ENCODE results near the gene PDLIM1.
"Not testable (repeated sequence)": the region's sequence is repeated elsewhere in the genome, so short reads cannot be mapped to it uniquely, and the experiment has no call there.

PDLIM1 gene

DNA sequence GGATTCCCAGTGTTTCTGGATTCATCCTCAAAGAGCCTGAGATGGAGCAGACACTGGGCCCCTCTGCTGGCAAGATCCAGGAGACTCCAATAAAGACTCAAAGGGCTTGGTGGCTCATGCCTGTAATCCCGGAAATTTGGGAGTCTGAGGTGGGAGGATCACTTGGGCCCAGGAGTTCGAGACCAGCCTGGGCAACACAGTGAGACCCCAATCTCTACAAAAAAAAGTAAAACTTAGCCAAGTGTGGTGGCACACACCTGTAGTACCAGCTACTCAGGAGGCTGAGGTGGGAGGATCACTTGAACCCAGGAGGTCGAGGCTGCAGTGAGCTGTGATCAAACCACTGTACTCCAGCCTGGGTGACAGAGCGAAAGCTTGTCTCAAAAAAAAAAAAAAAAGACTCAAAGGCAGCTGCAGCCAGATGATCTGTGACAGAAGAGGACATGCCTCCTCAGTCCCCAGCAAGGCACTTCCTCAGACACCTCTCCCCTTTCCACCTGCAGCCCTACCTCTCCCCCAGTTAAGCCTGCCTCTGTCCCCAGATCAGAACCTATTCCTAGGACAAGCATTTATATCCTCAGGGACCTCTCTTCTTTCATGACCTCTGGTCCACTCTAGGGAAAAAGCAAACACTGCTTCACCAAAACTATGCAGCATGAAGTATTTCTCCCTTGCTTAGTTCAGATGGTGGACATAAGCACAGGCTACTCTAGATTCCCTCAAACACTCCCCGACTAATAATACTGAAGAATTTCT is 27.9 kb downstream of the PDLIM1 start:
- no peak for DNase-seq

GRCh38 chr10:95261926-95262325 is 28.9 kb downstream of the PDLIM1 start:
- DNase-seq, result no peak

- DNase-seq, result no peak
Observed at GRCh38 chr10:95260909-95261552, 29.8 kb downstream of the PDLIM1 start.

- DNase-seq, result no peak
Observed at GRCh38 chr10:95260397-95260881, 30.4 kb downstream of the PDLIM1 start.

DNA sequence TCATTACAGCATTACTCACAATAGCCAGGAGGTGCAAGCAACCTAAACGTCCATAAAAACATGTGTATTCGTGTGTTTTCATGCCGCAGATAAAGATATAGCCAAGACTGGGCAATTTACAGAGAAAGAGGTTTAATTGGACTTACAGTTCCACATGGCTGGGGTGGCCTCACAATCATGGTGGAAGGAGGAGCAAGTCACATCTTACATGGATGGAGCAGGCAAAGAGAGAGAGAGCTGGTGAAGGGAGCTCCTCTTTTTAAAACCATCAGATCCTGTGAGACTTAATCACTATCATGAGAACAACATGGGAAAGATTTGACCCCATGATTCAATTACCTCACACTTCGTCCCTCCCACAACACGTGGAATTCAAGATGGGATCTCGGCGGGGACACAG is 33.0 kb downstream of the PDLIM1 start:
- no peak for DNase-seq

GRCh38 chr10:95256268-95256667 is 34.5 kb downstream of the PDLIM1 start:
- no peak for DNase-seq

DNA sequence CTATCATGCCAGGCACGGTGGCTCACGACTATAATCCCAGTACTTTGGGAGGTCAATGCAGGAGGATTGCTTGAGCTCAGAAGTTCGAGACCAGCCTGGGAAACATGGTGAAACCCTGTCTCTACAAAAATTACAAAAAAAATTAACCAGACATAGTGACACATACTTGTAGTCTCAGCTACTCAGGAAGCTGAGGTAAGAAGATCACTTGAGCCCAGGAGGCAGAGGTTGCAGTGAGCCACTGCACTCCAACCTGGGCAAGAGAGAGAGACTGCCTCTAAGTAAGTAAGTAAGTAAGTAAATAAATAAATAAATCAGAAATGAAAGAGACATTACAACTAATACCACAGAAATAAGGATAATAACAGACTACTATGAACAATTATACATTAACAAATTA is 36.2 kb downstream of the PDLIM1 start:
- no peak for DNase-seq

DNA sequence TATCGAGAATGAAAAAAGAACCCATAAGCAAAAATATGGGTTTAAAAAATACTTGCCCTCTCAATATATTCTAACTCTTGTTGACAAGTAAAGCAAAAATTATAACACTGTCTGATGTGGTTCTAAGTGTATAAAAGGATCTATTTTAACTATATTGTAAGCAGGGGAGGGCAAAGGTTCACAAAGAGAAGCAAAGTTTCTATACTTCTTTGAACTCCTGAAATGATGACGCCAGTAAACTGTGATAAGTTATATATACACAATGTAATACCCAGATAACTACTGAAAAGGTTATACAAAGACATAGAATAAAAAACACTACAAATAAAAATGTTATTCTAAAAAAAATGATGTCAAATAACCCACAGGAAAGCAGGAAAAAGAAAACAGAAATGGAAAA is 37.1 kb downstream of the PDLIM1 start:
- no peak for DNase-seq

DNA sequence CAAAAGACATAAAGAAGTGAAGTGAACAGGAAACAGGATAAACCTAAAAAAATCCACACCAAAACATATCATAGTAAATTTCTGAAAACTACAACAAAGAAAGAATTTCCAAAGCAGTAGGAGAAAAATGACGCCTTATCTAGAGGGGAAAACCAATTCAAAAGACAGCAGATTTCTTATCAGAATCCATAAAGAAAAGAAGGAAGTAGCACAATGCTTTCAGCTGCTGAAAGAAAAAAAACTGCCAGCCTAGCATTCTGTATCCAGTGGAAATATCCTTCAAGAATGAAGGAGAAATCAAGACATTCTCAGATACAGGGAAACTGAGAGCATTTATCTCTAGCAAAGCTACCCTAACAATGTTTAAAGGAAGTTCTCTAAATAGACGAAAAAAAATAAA is 37.8 kb downstream of the PDLIM1 start:
- no peak for DNase-seq

DNA sequence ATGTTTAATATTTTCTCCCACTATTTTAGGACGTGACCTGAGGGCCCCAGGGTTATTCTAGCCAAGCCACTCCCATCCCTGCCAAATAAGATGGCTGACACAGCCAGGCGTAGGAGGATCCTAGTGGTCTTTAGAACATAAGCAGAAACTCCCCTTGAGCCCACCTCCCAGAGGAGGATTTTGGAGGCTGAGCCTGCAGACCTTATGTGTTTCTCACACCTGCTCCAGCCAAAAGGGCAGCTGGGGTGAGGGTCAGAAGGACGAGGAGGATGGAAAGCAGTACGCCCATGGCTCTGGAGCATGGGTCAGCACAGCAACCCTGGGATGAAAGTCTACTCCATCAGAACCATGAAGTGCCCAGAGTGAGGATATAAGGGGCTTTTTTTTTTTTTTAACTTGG is 39.9 kb downstream of the PDLIM1 start:
- no peak for DNase-seq

DNA sequence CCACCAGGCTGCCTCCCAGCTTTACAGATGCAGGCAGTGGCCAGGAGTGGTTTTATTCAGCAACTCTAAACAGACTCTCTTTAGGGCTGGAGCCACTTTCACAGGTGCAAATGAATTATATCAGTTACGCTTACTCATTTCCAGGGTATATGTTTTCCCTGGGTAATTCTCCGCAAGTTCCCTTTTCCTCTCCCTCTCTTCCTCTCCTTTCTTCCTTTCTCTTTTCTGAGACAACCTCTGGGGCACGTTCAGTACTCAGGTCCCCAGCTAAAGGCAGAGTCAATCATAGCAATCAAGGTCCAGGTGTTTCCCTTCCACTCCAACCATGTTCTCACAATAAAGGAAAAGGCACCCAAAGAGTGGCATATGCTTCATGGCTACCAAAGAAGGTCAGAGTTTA is 41.3 kb downstream of the PDLIM1 start:
- DNase-seq, result no peak

- no peak for DNase-seq
Observed at GRCh38 chr10:95248989-95249388, 41.8 kb downstream of the PDLIM1 start.

DNA sequence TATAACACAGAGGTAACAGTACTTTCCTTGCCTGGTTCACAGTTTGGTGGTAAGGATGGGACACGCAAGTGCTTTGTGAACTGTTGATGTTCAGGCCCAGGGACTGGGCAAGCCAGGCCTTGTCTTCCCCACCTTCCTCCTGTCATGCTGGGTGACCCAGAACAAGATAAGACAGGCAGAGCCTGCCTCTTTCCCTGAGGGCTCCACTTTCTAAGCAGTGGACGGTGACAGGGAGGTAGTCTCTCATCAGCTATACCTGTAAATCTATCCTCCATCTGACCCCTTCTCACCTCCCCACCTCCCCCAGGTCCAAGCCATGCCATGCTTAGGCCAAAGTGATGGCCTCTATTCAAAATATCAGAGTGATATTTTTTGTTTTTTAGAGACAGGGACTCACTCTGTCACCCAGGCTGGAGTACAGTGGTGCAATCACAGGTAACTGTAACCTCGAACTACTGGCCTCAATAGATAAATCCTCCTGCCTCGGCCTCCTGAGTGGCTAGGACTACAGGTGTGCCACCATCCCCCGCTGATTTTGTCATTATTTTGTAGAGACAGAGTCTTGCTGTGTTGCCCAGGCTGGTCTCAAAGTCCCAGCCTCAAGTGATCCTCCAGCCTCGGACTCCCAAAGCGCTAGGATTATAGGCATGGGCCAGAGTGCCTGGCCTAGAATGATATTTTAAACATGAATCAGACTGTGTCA is 42.8 kb downstream of the PDLIM1 start:
- DNase-seq, result no peak

GRCh38 chr10:95247200-95247880 is 43.5 kb downstream of the PDLIM1 start:
- DNase-seq, result no peak

- DNase-seq, result peak; percentile 37
Observed at GRCh38 chr10:95246582-95247051, 44.2 kb downstream of the PDLIM1 start.

DNA sequence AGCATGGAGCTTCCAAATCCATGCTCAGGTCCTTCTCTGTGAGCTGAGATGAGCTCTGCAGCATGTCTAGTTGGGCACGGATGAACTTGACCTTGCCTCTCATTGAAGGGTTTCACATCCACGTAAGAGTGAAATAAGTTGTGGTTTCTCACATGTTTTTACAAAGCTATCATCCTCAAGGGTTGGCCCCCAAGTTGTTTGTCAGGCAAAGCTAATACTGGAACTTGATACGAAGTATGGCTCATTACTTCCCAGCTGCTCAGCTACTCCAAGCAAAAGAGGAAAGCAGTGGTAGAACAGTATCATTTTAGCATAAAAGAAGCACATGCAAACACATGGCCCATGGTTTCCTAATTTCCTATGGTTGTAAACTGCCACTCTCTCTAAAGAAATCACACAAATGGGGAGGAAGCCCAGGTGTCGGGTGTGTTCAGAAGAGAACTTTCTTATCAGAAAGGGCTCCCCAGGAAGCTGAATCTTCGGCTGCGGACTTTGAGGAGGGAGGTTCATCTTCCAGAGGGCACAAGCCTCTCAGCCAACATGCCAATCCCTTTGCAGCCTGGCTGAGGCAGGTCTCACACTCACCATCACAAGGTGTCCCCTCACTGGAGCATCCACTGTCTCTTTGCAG is 45.3 kb downstream of the PDLIM1 start:
- no peak for DNase-seq

DNA sequence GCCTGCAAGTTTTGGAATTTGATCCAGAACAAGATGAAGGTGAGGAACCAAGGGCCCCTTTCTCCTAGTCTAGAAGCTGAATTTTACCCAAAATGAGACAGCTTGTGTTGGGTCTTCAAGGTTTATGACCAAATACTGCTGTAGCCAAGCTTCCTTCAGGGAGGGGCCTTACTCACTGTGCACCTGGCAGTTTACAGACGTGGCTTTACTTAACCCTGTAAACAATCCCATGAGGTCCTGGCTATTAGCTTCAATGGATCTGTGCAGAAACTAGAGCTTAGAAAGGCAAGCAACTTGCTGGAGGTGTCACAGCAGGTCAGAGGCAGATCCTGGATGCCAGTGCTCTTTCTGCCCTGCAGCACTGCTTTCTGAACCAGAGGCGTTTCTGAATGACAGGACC is 46.7 kb downstream of the PDLIM1 start:
- DNase-seq, result no peak

DNA sequence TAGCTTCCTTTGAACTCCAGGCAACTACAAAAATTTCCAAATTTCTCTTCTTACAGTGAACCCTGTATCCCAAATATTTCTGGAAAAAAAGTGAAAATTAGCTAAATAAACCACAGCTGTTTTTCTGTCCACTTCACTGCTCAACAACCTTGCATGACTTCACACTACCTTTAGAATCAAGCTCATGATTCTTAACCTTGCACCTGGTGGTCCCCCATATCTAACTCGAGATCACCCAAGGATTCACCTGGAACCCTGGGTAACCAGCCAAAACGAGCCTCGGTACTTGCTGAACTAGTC is 47.5 kb downstream of the PDLIM1 start:
- no peak for DNase-seq

GRCh38 chr10:95242581-95243317 is 48.1 kb downstream of the PDLIM1 start:
- no peak for DNase-seq

DNA sequence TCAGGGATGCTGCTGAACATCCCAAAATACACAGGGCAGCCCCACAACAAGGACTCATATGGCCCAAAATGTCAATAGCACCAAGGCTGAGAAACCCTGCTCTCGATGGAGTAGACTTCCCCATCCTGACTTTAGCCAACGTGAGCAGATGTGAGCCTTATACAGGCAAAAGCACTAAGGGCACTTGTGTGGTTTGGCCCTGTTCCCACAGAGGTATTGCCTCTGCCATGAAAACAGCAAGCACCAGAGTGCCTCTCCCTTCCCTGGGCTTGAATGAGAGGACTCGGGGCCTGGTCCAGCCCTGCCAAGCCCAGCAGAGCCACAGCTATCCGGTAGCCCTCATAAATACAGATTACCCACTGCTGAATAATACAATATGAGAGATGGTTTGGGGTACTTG is 49.3 kb downstream of the PDLIM1 start:
- DNase-seq, result no peak

DNA sequence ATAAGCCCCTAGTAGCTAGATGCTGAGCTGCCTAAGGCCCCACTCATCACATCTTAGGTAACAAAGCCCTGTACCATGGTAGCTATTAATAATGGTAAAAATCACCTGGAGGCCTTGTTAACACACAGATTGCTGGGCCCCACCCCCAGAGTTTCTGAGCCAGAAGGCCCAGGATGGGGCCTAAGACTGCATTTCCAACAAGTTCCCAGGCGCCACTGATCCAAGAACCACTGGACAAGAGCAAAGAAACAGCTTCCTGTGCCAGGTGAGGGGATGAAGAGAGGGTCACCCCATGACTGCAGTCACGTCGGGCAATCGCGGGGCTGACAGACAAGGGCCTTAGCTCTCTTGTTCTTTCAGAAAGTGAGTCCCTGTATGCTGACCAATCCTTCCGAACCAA is 50.0 kb downstream of the PDLIM1 start:
- DNase-seq, result no peak

DNA sequence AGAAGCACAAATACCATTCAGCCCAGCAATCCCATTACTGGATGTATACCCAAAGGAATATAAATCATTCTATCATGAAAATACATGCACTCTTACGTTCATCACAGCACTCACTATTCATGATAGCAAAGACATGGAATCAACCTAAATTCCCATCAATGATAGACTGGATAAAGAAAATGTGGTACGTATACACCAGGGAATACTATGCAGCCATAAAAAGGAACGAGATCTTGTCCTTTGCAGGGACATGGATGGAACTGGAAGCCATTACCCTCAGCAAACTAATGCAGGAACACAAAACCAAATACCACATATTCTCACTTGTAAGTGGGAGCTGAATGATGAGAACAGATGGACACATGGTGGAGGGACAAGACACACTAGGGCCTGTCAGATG is 50.7 kb downstream of the PDLIM1 start:
- DNase-seq, result not testable (repeated sequence)

Data from NCI-H1105 (cell line).